Right lobe of liver (tissue), 6 donors: Measurements from ENCODE around the gene OR11A1. TPM values are rescaled to one million over a fixed set of nuclear protein-coding genes. Genes with fewer than 3 reads are reported as not detected.

Experiments
- ATAC-seq, 4 donors: fragments of 200-7000 bp; cut with Tn5 transposase; one replicate each; pipeline ENCODE4 v1.9.1; 2020; ENCODE audit warnings: mild to moderate bottlenecking in 4 of 4, moderate library complexity in 4 of 4
- DNase-seq, 3 donors: peaks; one replicate each; pipeline ENCODE4 v3.0.0-alpha.2; 2020
- H3K27ac ChIP-seq, 3 donors: fragments of 200-600 bp; one replicate each; pipeline ENCODE4 v1.8.0; 2022
- H3K27me3 ChIP-seq, 2 donors: fragments of 200-600 bp; one replicate each; pipeline ENCODE4 v1.8.0; 2022
- H3K36me3 ChIP-seq, 4 donors: fragments of 200-600 bp; sonication (generic) in 1 of 4; one replicate each; pipeline versions ENCODE4 v1.5.1 to v1.8.0; 2017 to 2022; ENCODE audit warnings: control low read depth in 1 of 4
- H3K4me1 ChIP-seq, 4 donors: fragments of 200-600 bp; sonication (generic) in 1 of 4; one replicate each; pipeline versions ENCODE4 v1.5.1 to v1.8.0; 2017 to 2022; ENCODE audit warnings: control low read depth in 1 of 4
- H3K4me3 ChIP-seq, 3 donors: fragments of 200-600 bp; one replicate each; pipeline ENCODE4 v1.8.0; 2022
- H3K9me3 ChIP-seq, 4 donors: fragments of 200-600 bp; sonication (generic) in 1 of 4; one replicate each; pipeline versions ENCODE4 v1.5.1 to v1.8.0; 2017 to 2022; ENCODE audit warnings: control low read depth in 1 of 4
- POLR2A ChIP-seq: fragments of 450-650 bp; IDR thresholded peaks from one replicate; pipeline ENCODE4 v1.6.1; 2017; ENCODE audit warnings: antibody characterized with exemption, mild to moderate bottlenecking
- WGBS: methylation state at CpG from one replicate; pipeline ENCODE4 v1.1.6; 2018; ENCODE audit warnings: low coverage, low lambda C conversion rate; ENCODE audit not compliant: insufficient coverage; ENCODE audit errors: missing lambda C conversion rate; 5-methylcytosine and 5-hydroxymethylcytosine counted together
- intact Hi-C, 2 donors: fragments of 100-400 bp; cut with DNase I; formaldehyde crosslinking; loops; one replicate each; pipeline versions ENCODE4 v1.11.2 to v1.14.1; 2022
- total RNA-seq, 6 experiments: library from RNA; depleted of rRNA in 2 of 6; stranded (reverse); fragments of >200 nt in 2 of 6; fragmentation: NEBNext Ultra II Directional in 3 of 6; extraction: Animal tissue kit (Norgen Biotek cat#: 25700) in 3 of 6; gene quantifications; one replicate each; pipeline versions ENCODE4 v1.1.0 to v1.2.4, GENCODE V29; 2016 to 2023
- TF ChIP-seq, protein P1 (sequence below), 4 donors: fragments of 200-600 bp in 3 of 4; fragments of 450-650 bp in 1 of 4; IDR thresholded peaks; one replicate each; pipeline versions ENCODE4 v1.5.1 to v1.8.0; 2016 to 2022; ENCODE audit warnings: antibody characterized with exemption in 4 of 4, mild to moderate bottlenecking in 2 of 4
- donor health status: DM: no; HTN: yes; CAD: no.
- donor health status: DM: no; HTN: no; CAD: no.
- donor health status: DM: no; HTN: no; CAD: no.
- donor health status: DM: no; HTN: yes; CAD: no.
- donor health status: DM: no; HTN: yes; CAD: no.

Gene OR11A1
- total RNA-seq, 6 experiments from 2014 or later, result not detected

DNA sequence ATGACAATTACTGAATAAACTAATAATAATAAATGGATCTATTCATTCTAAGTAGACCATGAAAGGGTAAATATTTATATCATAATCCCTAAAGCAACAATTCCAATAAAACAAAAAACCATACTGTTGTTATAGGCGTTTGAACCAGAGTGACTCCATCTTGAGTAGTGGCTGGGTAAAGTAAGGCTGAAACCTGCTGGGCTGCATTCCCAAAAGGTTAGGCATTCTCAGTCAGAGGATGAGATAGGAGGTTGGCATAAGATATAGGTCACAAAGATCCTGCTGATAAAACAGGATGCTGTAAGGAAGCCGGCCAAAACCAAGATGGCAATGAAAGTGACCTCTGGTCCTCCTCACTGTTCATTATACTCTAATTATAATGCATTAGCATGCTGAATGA lies 8.4 kb upstream of the OR11A1 start:
- ATAC-seq (no peak), DNase-seq (no peak)
- Histone ChIP-seq H3K27ac (no peak overlapping the region), H3K4me3 (no peak overlapping the region), H3K9me3 (no peaks in the 10 kb centered on the region), H3K4me1 (no peaks in the 10 kb centered on the region), H3K27me3 (no peaks in the 10 kb centered on the region), H3K36me3 (no peaks in the 10 kb centered on the region)
- intact Hi-C loops, result no loop called here
- no peak for TF ChIP-seq POLR2A
- TF ChIP-seq, protein P1, sequence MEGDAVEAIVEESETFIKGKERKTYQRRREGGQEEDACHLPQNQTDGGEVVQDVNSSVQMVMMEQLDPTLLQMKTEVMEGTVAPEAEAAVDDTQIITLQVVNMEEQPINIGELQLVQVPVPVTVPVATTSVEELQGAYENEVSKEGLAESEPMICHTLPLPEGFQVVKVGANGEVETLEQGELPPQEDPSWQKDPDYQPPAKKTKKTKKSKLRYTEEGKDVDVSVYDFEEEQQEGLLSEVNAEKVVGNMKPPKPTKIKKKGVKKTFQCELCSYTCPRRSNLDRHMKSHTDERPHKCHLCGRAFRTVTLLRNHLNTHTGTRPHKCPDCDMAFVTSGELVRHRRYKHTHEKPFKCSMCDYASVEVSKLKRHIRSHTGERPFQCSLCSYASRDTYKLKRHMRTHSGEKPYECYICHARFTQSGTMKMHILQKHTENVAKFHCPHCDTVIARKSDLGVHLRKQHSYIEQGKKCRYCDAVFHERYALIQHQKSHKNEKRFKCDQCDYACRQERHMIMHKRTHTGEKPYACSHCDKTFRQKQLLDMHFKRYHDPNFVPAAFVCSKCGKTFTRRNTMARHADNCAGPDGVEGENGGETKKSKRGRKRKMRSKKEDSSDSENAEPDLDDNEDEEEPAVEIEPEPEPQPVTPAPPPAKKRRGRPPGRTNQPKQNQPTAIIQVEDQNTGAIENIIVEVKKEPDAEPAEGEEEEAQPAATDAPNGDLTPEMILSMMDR (IDR thresholded peaks at IDR 0.05), result no peak
- WGBS, result 82% methylated on average over 2 of the region's 2 CpGs

DNA sequence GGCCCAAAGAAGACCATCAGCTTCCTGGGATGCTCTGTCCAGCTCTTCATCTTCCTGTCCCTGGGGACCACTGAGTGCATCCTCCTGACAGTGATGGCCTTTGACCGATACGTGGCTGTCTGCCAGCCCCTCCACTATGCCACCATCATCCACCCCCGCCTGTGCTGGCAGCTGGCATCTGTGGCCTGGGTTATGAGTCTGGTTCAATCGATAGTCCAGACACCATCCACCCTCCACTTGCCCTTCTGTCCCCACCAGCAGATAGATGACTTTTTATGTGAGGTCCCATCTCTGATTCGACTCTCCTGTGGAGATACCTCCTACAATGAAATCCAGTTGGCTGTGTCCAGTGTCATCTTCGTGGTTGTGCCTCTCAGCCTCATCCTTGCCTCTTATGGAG lies 5.2 kb upstream of the OR11A1 start:
- intact Hi-C loops, result no loop called here
- 55% methylated on average over 6 of the region's 6 CpGs for WGBS
- Histone ChIP-seq H3K27me3 (no peaks in the 10 kb centered on the region), H3K9me3 (no peaks in the 10 kb centered on the region), H3K36me3 (no peaks in the 10 kb centered on the region), H3K4me1 (no peaks in the 10 kb centered on the region), H3K4me3 (no peak overlapping the region), H3K27ac (no peak overlapping the region)
- DNase-seq (peak in 1 of 3 donors; percentile 47), ATAC-seq (peak; percentile 17 to 91 (median 36))
- TF ChIP-seq, protein P1 (IDR thresholded peaks at IDR 0.05), result no peak
- no peak for TF ChIP-seq POLR2A

DNA sequence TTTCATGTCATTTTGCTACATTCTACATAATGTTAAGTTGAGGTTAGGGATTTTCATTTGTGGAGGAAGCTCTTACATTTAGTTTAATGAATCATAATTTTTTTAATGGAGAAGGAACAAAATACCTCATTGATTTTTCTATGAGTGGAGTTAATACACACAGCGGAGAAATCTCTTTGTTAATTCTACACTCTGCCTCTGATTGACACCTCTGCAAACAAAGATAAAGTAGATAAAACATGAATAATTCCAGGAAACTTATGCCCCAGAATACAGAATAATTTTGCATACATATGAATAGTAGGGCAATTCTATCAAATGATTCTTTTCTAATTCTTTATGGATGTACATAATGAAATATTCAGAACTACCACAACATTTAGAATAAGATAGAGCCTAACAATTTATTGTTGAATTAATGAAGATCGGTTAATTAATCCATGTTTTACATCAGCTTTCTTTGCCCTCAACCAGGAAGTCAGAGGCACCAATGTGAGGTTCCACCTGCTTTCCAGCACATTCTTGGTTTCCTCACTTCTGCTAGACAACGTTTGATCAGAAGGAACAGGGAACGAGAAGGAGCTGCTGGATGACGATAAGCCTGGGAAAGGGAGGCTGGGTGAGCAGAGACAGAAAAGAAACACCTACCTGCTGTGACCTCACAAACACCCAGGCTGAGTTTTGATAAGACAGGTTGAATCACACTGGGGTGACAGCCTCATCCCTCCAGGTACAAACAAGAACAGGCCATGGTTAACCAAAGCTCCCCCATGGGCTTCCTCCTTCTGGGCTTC lies 4.3 kb upstream of the OR11A1 start:
- Histone ChIP-seq H3K27me3 (no peaks in the 10 kb centered on the region), H3K4me1 (no peaks in the 10 kb centered on the region), H3K9me3 (no peaks in the 10 kb centered on the region), H3K36me3 (no peaks in the 10 kb centered on the region), H3K27ac (no peak overlapping the region), H3K4me3 (no peak overlapping the region)
- TF ChIP-seq, protein P1 (IDR thresholded peaks at IDR 0.05), result no peak
- no peak for TF ChIP-seq POLR2A
- intact Hi-C loops, result no loop called here
- no peak for DNase-seq
- WGBS, result 61% methylated on average over 4 of the region's 5 CpGs
- ATAC-seq, result no peak

DNA sequence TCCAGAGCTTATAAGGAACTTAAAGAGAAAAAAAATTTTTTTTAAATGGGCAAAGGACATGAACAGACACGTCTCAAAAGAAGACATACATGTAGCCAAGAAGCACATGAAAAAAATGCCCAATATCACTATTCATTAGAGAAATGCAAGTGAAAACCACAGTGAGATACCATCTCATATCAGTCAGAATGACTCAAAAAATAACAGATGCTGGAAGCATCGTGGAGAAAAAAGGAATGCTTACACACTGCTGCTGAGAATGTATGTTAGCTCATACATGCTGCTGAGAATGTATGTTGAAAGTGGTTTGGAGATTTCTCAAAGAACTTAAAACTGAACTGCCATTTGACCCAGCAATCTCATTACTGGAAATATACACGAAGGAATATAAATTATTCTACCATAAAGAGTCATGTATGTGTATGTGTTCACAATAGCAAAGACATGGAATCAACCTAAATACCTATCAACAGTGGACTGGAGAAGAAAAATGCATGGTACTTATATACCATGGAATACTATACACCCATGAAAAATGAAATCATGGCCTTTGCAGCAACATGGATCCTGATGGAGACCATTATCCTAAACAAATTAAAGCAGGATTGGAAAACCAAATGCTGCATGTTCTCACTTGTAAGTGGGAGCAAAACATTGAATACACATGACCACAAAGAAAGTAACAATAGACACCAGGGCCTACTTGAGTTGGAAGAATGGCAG lies 5.2 kb downstream of the OR11A1 start:
- intact Hi-C loops, result no loop called here

More for the DNA sequence above, 5.2 kb downstream of the OR11A1 start:
- ATAC-seq (no peak), DNase-seq (no peak)
- H3K4me1 ChIP-seq, result no peaks in the 10 kb centered on the region
- 42% methylated on average over 3 of the region's 3 CpGs for WGBS
- no peak overlapping the region for H3K27ac ChIP-seq
- H3K36me3 ChIP-seq, result no peaks in the 10 kb centered on the region
- H3K9me3 ChIP-seq, result no peaks in the 10 kb centered on the region
- no peak overlapping the region for H3K4me3 ChIP-seq
- no peaks in the 10 kb centered on the region for H3K27me3 ChIP-seq
- no peak for TF ChIP-seq POLR2A
- TF ChIP-seq, protein P1 (IDR thresholded peaks at IDR 0.05), result no peak
